GM21619 (cell line): ENCODE measurements around the gene RCE1.

ENCODE experiments used
- ATAC-seq: cut with Tn5 transposase; IDR thresholded peaks from one replicate; pipeline ENCODE4 v1.9.1; 2021; ENCODE audit not compliant: unreplicated experiment

The RCE1 gene

DNA sequence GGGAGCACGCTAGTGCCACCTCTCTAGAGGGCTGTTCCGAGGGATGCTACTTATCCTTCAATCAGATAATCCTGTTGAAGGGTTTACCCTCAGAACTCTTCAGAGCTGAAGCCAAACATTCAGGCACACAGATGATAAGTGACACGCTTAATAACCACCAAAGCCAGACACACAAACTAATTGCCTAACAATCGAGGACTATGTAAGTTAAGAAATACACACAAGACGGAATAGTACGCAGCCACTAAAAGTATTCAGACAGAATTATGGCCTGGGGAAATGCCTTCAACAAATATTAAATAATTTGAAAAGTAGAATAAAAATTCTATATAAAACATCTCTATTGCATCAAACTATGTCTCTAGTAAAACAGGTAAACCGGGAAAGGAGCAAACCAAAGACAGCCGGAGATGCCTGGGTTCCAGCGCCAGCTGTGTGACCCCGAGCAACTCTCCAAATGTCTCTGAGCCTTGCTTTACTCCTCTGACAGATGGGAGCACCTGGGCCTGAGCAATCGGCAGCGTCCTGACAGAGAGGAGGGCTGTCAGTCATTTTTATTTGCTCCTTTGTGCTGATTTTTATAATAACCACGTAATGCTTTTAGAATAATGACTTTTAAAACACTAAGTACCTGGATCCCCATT lies 25.0 kb downstream of the RCE1 start:
- ATAC-seq = no peak

DNA sequence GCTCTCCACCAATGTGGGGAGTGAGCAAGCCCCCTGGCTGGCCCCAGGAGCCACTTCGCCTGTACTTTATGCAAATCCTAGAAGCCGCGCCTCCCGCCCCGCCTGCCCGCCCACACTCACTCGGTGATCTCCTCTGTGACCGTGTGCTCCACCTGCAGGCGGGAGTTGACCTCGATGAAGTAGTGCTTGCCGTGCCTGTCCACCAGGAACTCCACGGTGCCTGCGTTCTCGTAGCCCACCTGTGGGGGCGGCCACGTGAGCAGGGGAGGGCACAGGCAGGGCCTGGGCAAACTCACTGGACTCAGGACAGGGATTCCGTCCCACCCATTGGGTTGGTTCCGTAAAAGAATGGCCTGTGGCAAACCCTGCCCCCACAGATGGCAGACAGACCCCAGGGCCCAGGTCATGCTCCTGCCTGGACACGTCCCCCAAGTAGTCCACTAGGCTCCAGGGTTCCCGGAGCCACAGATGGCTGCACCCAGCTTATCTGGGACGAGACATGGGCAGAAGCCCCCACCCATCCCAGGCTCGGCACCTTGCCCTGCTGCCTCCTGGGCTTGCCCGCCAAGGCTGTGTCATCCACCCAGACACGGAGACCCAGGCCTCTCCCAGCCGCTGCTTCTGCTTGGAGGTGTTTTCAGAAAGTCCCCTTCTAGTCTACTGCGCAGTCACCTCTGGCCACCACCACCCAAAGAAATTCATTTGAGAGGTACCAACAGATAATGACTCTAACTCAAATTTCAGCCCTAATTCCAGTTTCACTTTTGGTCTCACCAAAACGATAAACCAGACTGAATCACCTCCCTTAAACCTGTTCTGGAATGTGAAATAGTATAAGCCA lies 25.7 kb downstream of the RCE1 start:
- ATAC-seq = peak; percentile 91

DNA sequence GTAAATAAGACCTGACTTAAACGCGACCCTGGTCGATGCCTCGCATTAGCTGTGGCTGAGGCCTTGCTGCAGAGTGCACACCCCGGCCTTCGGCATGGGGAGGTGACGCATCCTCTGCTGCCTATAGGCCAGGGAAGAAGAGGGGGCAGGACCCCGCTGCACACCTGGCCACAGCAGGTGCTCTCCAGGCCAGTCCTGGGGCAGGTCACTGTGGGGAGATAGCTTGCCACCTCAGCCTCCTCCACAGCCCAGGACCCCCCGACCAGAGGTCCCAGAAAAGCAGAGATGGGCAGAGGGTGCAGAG lies 26.3 kb downstream of the RCE1 start:
- no peak for ATAC-seq

DNA sequence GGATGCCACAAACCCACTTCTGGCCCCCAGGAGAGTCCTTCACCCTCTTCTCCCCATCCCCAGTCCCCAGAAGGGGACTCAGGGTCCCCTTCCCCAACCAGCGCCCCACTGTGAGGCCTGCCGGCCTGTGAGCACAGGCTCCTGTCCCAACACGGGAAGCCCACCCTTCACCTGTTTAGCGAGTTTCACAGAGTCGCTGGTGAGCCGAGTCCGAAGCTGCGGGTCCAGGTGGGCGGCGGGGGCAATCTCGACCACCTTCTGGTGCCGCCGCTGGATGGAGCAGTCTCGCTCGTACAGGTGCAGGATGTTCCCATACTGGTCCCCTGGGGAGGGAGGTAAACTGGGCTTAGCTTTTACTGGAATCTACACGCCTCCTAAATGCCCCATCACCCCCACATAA lies 26.9 kb downstream of the RCE1 start:
- ATAC-seq = no peak

DNA sequence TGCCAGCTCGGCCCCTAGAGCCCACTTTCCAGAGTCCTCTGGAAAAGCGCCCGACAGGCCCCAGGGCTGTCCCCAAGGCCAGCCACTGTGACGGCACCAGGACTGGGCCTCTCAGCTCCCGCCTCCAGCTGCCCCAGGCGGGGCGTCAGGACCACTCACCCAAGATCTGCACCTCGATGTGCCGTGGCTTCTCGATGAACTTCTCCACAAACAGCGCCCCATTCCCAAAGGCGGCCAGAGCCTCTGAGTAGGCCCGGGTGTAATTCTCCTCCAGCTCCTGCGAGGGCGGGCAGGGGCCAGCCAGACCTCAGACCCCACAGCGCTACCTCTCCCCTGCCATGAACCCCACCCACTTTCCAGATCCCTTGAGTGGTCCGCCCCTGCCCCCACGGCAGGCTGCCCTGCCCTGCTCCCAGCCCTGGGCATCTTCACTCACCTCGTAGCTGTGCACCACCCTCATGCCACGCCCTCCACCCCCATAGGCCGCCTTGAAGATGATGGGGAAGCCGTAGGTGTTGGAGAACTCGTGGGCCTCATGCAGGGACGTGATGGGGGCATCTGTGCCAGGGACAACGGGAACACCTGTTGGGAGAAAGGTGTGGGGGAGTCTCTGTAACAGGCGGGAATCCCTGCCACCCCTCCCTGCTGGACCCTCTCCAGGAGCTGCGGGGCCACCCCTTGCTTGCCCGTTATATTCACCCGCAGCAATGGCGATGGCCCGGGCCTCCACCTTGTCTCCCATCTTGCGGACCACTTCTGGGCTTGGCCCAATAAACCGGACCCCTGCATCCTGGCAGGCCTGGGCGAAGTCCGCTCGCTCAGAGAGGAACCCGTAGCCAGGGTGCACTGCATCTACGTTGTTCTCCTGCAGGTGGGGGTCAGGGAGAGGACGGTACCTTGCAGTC lies 27.6 kb downstream of the RCE1 start:
- no peak for ATAC-seq

DNA sequence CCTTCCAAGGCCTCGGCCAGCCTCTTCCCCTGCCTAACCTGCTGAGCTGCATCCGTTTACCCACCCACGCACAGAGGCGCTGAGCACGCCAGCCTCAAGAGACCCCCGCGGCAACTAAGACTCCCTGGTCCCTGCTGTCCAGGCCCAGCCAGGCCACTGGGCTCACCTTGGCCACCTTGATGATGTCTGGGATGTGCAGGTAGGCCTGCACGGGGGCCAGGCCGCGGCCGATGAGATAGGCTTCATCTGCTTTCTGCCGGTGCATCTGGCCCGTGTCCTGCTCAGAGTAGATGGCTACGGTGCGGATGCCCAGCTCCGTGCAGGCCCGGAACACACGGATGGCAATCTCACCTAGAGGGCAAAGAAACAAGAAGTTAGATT lies 28.3 kb downstream of the RCE1 start:
- no peak for ATAC-seq

DNA sequence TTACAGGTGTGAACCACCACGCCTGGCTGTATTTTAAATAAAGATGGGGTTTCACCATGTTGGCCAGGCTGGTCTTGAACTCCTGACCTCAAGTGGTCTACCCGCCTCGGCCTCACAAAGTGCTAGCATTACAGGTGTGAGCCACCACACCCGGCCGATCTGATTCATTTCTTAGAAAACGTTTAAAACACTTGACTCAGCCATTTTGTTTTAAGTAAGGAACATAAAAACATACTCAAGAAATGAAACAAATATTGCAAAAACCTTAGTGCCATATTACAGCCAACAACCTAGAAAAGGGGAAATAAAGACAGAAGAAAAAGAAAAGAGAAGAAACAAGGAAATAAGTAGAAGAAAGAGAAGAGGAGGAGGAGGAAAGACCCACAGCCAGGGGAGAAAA lies 31.0 kb downstream of the RCE1 start:
- ATAC-seq = no peak

DNA sequence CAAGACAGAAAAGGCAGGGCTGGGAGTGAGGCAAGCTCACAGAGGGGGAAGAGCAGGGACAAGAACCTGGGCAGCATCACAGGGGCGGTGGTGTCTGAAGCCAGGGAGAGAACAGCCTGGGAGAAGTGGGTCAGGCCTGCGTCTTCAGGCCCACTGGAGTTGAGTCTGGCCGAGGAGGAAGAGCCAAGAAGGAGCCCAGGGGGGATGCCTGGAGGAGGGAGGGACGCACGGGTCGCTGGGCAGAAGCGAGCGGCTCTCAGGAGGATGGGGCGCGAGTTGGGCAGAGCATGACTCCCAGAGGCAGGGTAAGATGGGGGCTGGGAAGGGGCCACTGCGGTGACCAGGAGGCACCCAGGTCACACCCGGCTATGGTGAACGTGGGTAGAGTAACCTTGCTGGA lies 32.1 kb downstream of the RCE1 start:
- ATAC-seq = no peak

DNA sequence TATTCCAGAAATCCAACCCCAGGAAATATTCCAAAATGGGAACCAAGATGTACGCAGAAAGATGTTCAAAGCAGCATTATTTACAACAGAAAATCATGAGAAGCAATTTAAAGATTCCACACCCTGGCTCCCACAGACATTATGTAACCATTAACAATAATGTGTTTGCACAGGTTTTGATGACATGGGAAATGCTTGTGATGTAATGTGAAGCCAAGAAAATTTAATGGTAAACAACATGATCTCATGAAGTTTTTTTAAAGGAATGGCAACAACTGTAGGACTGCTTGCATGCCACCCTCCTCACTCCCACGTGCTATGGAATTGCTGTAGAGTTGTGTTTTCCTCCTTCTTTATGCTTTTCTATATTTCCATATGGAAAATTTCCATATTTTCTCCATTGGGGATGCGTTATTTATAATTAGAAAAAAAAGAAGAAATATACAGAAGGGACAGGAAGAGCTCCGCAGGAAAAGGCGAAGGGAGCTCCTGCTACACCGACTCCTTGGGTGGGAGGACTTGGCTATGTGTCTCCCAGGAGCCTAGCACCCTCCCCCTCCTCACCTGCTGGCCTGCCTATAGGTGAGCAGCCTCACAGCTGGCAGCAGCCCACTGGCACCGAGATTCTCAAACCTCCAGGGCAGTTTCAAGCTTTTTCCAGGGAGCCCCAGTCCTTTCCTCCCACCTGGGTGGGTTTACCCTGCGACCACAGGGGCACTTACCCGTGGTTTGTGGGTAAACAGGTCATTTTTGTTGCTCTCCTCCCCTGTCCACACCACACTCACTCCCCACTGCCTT lies 34.5 kb downstream of the RCE1 start:
- ATAC-seq = no peak

DNA sequence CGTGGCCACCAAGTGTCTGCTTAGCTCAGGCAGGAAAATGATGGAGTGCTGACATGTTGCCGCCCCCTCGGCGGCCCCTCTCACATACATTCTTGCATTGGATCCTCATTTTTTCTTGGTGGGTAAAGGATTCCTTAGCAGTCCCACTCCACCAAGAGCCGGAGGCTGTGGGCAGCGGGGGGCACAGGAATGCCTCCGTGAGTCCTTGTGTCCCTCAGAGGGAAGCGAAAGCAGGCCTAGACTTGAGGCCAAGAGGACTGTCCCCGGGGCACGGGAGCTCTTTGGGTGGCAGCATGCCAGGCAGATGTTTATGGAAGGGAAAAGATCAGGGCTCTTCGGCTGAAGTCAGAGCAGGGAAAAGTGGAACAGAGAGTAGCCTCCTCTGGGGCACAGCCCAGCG lies 35.2 kb downstream of the RCE1 start:
- no peak for ATAC-seq

DNA sequence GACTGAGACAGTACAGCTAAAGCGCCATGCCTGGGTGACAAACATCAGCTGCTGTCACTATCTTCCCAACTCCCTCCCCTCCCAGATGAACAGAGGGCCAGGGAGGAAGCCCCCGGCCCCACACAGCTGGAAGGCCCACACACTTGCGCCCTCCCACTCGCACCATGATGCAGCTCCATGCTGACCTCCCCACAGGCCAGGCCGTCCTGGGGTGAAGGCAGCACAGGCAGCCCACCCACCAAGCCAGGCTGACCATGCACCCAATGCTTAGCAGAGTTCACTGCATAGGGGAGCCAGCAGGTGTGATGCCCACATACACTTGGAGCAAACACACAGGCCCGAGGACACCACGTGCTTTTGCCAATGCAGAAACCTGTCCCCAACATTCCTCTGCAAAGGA lies 35.8 kb downstream of the RCE1 start:
- no peak for ATAC-seq

DNA sequence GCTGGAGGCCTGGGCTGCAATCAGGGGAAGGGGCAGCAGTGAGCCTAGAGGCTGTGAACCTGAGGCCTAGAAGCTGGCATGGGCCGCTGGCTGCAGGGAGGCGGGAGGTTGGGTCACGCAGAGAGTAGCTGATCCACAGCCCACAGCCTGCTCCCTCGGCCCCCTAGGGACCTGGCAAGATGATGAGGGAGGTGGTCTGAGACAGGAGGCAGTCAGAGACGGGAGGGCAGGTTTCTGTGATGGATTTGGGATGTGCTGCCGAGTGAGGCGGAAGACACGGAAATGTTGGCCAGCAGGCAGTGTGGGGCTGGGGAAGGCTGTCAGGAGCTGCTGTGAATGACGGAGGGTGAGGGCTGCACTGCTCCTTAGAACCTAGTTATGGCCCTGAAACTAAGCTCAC lies 36.3 kb downstream of the RCE1 start:
- ATAC-seq = no peak

DNA sequence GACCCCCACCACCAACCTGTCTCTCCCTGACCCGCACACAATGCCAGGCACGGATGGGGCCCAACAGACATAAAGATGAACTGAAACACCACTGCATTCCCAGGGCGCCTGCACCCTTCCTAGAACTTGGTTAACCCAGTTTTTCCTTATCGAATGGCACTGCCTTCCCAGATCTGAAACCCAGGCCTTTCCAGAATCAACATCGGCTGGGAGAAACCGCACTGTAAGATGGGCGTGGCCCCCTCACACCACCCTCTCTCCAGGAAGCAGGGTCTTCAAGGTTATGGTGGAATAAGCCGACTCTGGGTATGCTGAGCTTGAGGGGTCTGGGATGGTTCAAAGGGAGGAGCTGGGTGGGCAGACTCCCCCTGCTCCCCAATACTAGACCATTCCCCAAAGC lies 36.8 kb downstream of the RCE1 start:
- ATAC-seq = no peak

DNA sequence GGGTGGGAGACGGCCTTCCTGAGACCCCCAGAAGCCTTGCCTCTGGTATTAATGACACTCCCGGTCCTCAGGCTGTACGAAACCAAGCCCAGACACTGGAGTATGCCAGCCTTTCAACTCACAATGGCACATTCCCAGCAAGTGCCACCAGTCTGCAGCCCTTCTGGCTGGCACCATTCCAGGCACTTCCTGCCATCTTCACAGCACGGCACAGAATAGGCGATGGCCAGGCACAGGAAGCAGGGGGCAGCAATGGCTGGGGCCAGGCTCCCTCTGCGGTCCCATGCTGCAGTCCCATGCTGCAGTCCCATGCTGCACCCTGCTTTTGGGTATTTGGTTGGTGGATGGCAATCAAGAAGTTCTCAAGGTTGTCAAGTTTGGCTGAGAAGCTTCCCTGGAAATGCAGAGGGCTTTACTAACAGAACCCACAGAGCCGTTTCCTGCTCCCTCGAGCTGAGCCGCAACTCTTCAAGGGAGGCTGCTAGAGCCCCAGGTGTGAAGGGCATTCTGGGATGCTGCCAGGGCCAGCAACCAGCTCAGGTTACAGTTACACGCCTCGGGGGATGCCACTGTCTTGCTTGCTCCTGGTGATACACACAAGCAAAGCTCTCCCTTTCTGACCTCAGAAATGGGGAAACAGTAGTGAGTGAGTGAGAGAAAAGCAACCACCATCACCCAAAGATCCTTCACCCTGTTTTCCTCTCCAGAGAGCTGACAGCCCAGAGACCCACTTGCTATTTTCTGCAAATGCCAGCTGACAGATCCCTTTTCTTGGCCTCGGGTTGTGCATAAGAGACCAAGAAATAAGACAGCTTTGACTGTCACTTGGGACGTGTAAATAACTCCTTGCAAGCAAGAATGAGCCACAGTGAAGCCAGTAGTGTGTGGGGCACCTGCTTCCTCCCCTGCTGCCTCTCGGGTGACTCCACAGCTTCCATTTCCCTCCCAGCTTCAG lies 37.5 kb downstream of the RCE1 start:
- no peak for ATAC-seq

DNA sequence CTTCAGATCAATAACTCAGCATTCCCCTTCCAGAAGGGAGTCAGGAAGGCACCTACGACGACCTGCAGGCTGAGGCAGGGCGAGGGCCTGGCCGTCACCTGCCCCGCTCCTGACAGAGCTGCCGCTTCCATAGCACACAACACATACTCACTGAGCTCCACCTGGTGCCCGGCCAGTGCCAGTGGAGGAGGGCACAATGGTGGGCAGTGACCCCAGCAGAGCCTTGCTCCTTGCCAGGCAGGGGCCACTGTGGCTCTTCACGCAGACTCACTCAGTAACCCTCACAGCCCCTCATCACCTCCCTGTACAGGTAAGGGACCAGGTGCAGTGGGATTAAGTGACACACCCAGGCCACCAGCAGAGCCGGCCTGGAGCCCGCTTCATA lies 38.2 kb downstream of the RCE1 start:
- ATAC-seq = no peak

DNA sequence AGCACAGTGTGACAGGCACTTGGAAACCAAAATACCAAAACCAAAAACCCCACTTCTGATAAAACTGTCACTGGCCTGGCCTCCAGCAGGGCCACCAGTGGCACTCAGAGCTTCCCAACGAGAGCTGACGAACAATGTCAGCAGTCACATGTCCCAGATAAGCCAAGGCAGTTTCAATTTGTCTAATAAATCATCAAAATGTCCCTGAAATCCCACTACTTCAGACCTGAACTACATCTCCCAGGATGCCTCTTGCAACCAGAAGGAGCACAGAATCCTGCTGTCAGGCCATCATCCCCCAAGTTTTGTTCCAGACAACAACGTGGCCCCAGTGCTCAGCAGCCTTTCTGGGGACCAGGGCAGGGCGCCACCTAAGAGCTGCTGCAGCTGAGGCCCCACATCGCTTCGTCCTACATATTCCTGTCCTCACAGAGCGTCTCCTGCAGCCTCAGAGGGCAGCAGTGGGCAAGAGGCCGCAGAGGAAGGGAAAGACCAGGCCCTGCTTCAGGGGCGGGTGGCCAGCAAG lies 38.7 kb downstream of the RCE1 start:
- no peak for ATAC-seq

DNA sequence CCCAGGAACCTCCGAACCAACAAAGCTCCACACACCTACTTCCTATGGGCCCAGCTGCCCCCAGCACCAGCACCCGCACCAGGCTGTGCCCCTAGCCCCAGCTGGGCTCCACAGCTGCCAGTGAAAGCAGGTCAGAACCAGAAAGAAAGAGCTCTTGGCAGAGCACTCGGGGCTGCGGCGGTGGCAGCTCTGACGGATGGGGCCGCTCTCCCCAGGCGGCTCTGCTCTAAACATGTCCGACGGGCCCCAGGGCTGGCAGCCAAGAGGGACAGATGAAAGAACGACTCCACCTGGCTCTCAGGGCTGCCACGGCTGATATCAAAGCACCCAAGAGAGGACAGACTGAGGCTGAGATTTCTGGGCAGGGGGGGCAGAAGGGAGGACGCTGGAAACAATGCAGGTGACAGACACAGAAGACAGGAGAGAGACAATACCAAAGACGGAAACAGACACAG lies 39.3 kb downstream of the RCE1 start:
- no peak for ATAC-seq

DNA sequence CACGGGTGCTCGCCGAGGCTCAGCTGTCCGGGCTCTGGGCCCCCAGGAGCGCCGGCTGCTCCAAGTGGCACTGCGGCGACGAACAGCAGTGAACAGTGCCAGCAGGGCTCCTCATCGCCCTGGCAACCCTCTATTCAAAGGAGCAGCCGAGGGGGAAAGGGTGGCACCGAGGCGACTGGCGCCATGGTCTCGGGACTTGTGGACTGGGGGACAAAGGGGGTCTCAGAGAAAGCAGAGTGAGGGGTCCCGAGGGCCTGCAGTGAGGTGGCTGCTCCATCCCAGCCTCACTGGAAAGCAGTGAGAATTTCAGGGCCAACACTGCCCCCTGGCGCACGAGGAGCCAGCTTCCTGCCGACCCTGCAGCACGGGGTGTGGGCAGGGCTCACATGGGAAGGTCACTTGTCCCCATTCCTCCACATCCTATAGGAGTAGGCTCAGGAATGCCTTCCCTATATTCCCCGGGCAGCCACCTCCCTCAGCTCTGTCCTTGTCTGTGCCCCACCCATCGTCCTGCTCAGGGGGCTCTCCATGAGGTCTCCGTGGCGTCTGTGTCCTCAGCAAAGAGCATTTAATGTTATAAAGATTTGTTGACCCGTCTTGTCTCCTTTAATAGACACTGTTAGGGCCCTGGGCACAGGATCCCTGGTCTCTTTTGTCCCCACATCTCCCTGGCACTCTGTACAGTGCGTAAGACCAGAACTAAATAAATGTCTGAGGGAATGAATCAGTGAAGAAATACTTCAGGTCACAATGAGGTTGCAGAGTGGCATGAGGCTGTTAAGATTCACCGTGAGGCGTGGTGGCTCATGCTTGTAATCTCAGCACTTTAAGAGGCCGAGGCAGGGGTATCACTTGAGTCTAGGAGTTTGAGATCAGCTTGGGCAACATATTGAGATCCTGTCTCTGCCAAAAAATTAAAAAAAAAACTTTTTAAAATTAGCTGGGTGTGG lies 40.0 kb downstream of the RCE1 start:
- ATAC-seq = no peak

DNA sequence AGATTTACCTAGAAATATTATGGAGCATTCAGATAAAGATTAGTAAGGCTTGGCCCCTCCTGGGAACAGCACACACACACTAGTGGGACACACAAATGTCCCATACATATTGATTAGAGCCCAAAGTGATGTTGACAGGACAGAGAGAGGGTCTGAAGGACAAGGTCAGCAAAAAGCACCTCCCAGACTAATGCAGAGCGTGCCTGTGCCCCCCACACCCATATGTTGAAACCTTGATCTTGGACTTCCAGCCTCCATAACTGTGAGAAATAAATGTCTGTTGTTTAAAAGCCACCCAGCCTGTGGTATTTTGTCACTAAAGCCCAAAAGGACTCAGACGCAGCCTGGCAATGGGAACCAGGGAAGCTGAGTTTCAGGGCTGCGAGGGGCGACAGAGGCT lies 41.2 kb downstream of the RCE1 start:
- no peak for ATAC-seq
